Measurements from ENCODE around the gene TSHZ2.

The TSHZ2 gene

GRCh38 chr20:53491462-53491861 lies 519.3 kb downstream of the TSHZ2 start:
- TF ChIP-seq MAX (IDR thresholded peaks at IDR 0.05) (no peak), RAD21 (IDR thresholded peaks at IDR 0.05; ENCODE audit: low read depth) (no peak), FOXM1 (IDR thresholded peaks at IDR 0.05; ENCODE audit: borderline replicate concordance, low read depth) (no peak), NFIC (IDR thresholded peaks at IDR 0.05) (no peak), TEAD4 (IDR thresholded peaks at IDR 0.05) (no peak), TCF12 (IDR thresholded peaks at IDR 0.05; ENCODE audit: low read depth) (no peak), YY1 (IDR thresholded peaks at IDR 0.05; ENCODE audit: low read depth) (no peak), ZBTB7A (IDR thresholded peaks at IDR 0.05; ENCODE audit: low read depth) (no peak), REST (IDR thresholded peaks at IDR 0.05; ENCODE audit: low read depth) (no peak), EGR1 (IDR thresholded peaks at IDR 0.05) (no peak)

- no peak for TF ChIP-seq USF1 (IDR thresholded peaks at IDR 0.05)
These were observed 520.1 kb downstream of the TSHZ2 start for GRCh38 chr20:53492212-53492611.

GRCh38 chr20:53493311-53493857 lies 521.2 kb downstream of the TSHZ2 start:
- TF ChIP-seq REST (IDR thresholded peaks at IDR 0.05; ENCODE audit: low read depth) = no peak
- TF ChIP-seq EGR1 (IDR thresholded peaks at IDR 0.05) = no peak

- no peak for TF ChIP-seq YY1 (IDR thresholded peaks at IDR 0.05; ENCODE audit: low read depth)
- TF ChIP-seq USF1 (IDR thresholded peaks at IDR 0.05) = no peak
- no peak for TF ChIP-seq ZBTB7A (IDR thresholded peaks at IDR 0.05; ENCODE audit: low read depth)
- no peak for TF ChIP-seq EGR1 (IDR thresholded peaks at IDR 0.05)
- no peak for TF ChIP-seq TAF1 (IDR thresholded peaks at IDR 0.05; ENCODE audit: low read depth)
- TF ChIP-seq NFIC (IDR thresholded peaks at IDR 0.05) = no peak
- TF ChIP-seq FOXM1 (IDR thresholded peaks at IDR 0.05; ENCODE audit: borderline replicate concordance, low read depth) = no peak
These were observed 522.6 kb downstream of the TSHZ2 start for GRCh38 chr20:53494753-53495152.

- TF ChIP-seq TEAD4 (IDR thresholded peaks at IDR 0.05) = no peak
- TF ChIP-seq USF1 (IDR thresholded peaks at IDR 0.05) = no peak
- TF ChIP-seq CREB1 (IDR thresholded peaks at IDR 0.05; ENCODE audit: low read depth) = no peak
- TF ChIP-seq CEBPB (IDR thresholded peaks at IDR 0.05) = no peak
- TF ChIP-seq RAD21 (IDR thresholded peaks at IDR 0.05; ENCODE audit: low read depth) = no peak
- no peak for TF ChIP-seq FOXM1 (IDR thresholded peaks at IDR 0.05; ENCODE audit: borderline replicate concordance, low read depth)
- TF ChIP-seq NFIC (IDR thresholded peaks at IDR 0.05) = no peak
- TF ChIP-seq TAF1 (IDR thresholded peaks at IDR 0.05; ENCODE audit: low read depth) = no peak
- TF ChIP-seq EP300 (IDR thresholded peaks at IDR 0.05; ENCODE audit: borderline replicate concordance) = no peak
- TF ChIP-seq ZBTB7A (IDR thresholded peaks at IDR 0.05; ENCODE audit: low read depth) = no peak
- no peak for TF ChIP-seq REST (IDR thresholded peaks at IDR 0.05; ENCODE audit: low read depth)
- no peak for TF ChIP-seq TCF12 (IDR thresholded peaks at IDR 0.05; ENCODE audit: low read depth)
- TF ChIP-seq YY1 (IDR thresholded peaks at IDR 0.05; ENCODE audit: low read depth) = no peak
- no peak for TF ChIP-seq EGR1 (IDR thresholded peaks at IDR 0.05)
These were observed 523.4 kb downstream of the TSHZ2 start for GRCh38 chr20:53495398-53496092.

Measured in Ishikawa (cell line).